Measurements from ENCODE around the gene TNRC6B.
"Not testable (repeated sequence)": the region's sequence is repeated elsewhere in the genome, so short reads cannot be mapped to it uniquely, and the experiment has no call there.

The TNRC6B gene

GRCh38 chr22:40310081-40310767, 132.5 kb downstream of the TNRC6B start (continued):
- no peak for TF ChIP-seq REST (tag by site-specific recombination; IDR thresholded peaks at IDR 0.05)
- TF ChIP-seq ZFP37 (tag by site-specific recombination; IDR thresholded peaks at IDR 0.05), result no peak
- no peak for TF ChIP-seq ZBTB48 (tag by site-specific recombination; IDR thresholded peaks at IDR 0.05)
- no peak for TF ChIP-seq ZNF518A (tag by site-specific recombination; conservative IDR thresholded peaks at IDR 0.05; ENCODE audit: low read depth)
- no peak for TF ChIP-seq ZNF138 (tag by site-specific recombination; IDR thresholded peaks at IDR 0.05; ENCODE audit: borderline replicate concordance)
- TF ChIP-seq FEZF1 (tag by site-specific recombination; IDR thresholded peaks at IDR 0.05), result no peak
- no peak for TF ChIP-seq KLF7 (tag by site-specific recombination; IDR thresholded peaks at IDR 0.05; ENCODE audit: borderline replicate concordance)
- TF ChIP-seq ZNF146 (tag by site-specific recombination; IDR thresholded peaks at IDR 0.05), result no peak

- POLR2A ChIA-PET, result no interaction called here
- Histone ChIP-seq H3K4me1 (ENCODE audit: control insufficient read depth, insufficient read depth, low read length) (peaks cover 3% of the 10 kb centered on the region; the same call in 1 of the 2 replicates), H3K4me3 (ENCODE audit: low read depth, low read length) (no peak overlapping the region), H3K9me3 (ENCODE audit: control insufficient read depth, insufficient read depth, low read depth, low read length) (no peaks in the 10 kb centered on the region), H3K27ac (ENCODE audit: extremely low read depth, low read depth, low read length) (no peak overlapping the region), H3K36me3 (ENCODE audit: control insufficient read depth in 2 of 2, insufficient read depth in 1 of 2, low read length in 2 of 2) (peaks cover 40 to 82% of the 10 kb centered on the region in 2 experiments)
- CTCF ChIA-PET, result interaction anchor here (1.9 kb wide), 1 partner anchor 38 kb away, joined by 9 read pairs; no protein-coding TSS in a partner anchor
- TF ChIP-seq ZNF138 (tag by site-specific recombination; IDR thresholded peaks at IDR 0.05; ENCODE audit: borderline replicate concordance), result no peak
- no peak for TF ChIP-seq ZNF202 (tag by site-specific recombination; IDR thresholded peaks at IDR 0.05; ENCODE audit: borderline replicate concordance)
- TF ChIP-seq MZF1 (tag by site-specific recombination; IDR thresholded peaks at IDR 0.05; ENCODE audit: borderline replicate concordance), result no peak
- TF ChIP-seq ZNF530 (tag by site-specific recombination; IDR thresholded peaks at IDR 0.05; ENCODE audit: low read depth), result no peak
- no peak for TF ChIP-seq ZSCAN4 (tag by site-specific recombination; IDR thresholded peaks at IDR 0.05)
- no peak for TF ChIP-seq ZNF768 (tag by site-specific recombination; IDR thresholded peaks at IDR 0.05)
- TF ChIP-seq ZNF112 (tag by site-specific recombination; IDR thresholded peaks at IDR 0.05), result no peak
- no peak for TF ChIP-seq GLI4 (tag by site-specific recombination; IDR thresholded peaks at IDR 0.05)
- no peak for TF ChIP-seq ZSCAN16 (tag by site-specific recombination; IDR thresholded peaks at IDR 0.05)
- no peak for TF ChIP-seq ZBTB26 (tag by site-specific recombination; optimal IDR thresholded peaks at IDR 0.05)
- TF ChIP-seq ZNF654 (tag by site-specific recombination; IDR thresholded peaks at IDR 0.05; ENCODE audit: low read depth), result no peak
Measured at GRCh38 chr22:40310768-40311120, 133.0 kb downstream of the TNRC6B start.

GRCh38 chr22:40311646-40312045, 133.9 kb downstream of the TNRC6B start:
- H3K4me1 ChIP-seq (ENCODE audit: control insufficient read depth, insufficient read depth, low read length); H3K4me3 ChIP-seq (ENCODE audit: low read depth, low read length); H3K9me3 ChIP-seq (ENCODE audit: control insufficient read depth, insufficient read depth, low read depth, low read length); POLR2A ChIA-PET; H3K27ac ChIP-seq (ENCODE audit: extremely low read depth, low read depth, low read length): not testable (repeated sequence)
- CTCF ChIA-PET, result interaction anchor here (0.6 to 0.7 kb wide), 2 partner anchors 24 to 638 kb away, joined by 3 to 4 read pairs; no protein-coding TSS in a partner anchor
- peaks cover 49 to 90% of the 10 kb centered on the region in 2 experiments for H3K36me3 ChIP-seq (ENCODE audit: control insufficient read depth in 2 of 2, insufficient read depth in 1 of 2, low read length in 2 of 2)
